ENCODE measurements around the gene ARMC8.

ARMC8 gene

GRCh38 chr3:138256022-138256421, 68.9 kb downstream of the ARMC8 start:
- ATAC-seq (no peak), DNase-seq (ENCODE audit: low spot score in 2 of 2) (no peak)
- peaks cover 6% of the 10 kb centered on the region for H3K4me1 Mint-ChIP-seq
- no peak overlapping the region for H3K4me3 Mint-ChIP-seq
- no peak overlapping the region for H3K27ac Mint-ChIP-seq
- no peaks in the 10 kb centered on the region for H3K9me3 Mint-ChIP-seq
- H3K36me3 Mint-ChIP-seq: peaks cover 6% of the 10 kb centered on the region

GRCh38 chr3:138257986-138258385, 70.9 kb downstream of the ARMC8 start:
- peaks cover 6% of the 10 kb centered on the region for H3K4me1 Mint-ChIP-seq
- H3K36me3 Mint-ChIP-seq: peaks cover 6% of the 10 kb centered on the region
- ATAC-seq: no peak
- H3K9me3 Mint-ChIP-seq: no peaks in the 10 kb centered on the region
- peak overlapping the region; percentile 48 for H3K27ac Mint-ChIP-seq
- no peak for DNase-seq (ENCODE audit: low spot score in 2 of 2)
- no peak overlapping the region for H3K4me3 Mint-ChIP-seq

DNA sequence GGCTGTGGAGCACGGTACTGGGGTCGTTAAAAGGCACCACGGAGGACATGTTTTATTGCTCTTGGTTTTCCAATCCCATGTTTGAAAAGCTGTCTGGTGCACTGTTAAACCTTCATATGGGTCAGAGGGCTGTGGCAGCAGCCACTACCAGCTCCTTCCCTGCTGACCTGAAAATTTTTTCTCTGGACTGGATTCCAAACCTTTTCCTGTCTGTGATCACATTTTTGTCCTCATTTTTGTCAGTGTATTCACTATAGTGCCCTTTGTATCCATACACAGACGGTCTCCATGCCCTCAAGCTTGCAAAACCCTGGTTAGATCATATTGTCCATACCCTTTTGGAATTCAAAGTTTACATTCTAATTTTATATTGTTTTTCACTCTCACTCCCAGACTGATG, 72.0 kb downstream of the ARMC8 start:
- DNase-seq (ENCODE audit: low spot score in 2 of 2) (no peak), ATAC-seq (no peak)
- Mint-ChIP-seq H3K4me1 (no peaks in the 10 kb centered on the region), H3K4me3 (no peak overlapping the region), H3K27ac (no peak overlapping the region), H3K9me3 (no peaks in the 10 kb centered on the region), H3K36me3 (peaks cover 6% of the 10 kb centered on the region)

DNA sequence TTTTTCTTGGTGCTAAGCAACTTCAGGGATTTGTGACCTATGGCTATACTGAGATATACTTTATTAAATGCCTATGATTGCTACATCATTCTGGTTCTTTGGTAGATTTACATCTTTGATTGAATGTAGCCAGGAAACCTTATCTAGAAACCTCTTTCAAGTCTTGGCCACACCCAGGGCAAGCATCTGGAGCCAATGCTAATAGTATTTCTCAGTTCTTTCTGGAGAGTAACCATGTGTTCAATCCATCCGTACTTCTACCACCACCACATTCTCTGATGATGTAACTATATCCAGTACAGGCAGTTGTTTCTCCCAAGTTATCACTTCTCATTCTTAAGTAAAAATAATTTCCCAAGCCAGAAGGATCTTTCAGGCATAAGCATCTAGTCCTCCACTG, 73.5 kb downstream of the ARMC8 start:
- DNase-seq (ENCODE audit: low spot score in 2 of 2) (no peak), ATAC-seq (no peak)
- peaks cover 16% of the 10 kb centered on the region for H3K36me3 Mint-ChIP-seq
- H3K4me3 Mint-ChIP-seq: no peak overlapping the region
- H3K27ac Mint-ChIP-seq: no peak overlapping the region
- H3K9me3 Mint-ChIP-seq: no peaks in the 10 kb centered on the region
- no peaks in the 10 kb centered on the region for H3K4me1 Mint-ChIP-seq

DNA sequence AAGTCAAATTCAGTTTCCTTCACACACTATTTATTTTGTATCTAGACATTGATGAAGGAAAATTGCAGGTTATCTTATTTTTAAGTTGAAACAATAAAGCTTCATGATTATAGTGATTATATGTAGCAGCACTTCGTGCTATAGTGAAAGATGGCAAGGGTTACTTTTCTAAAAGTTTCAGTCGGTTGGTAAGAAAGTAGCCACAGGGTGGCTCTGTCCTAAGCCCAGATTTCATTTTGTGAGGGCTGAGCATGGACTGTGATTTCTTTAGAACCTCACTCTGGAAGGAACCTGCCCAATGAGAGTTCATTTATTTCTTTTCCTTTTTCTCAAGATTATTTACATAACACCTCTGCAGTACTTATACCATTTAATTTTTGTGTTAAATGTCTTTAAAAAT, 76.0 kb downstream of the ARMC8 start:
- H3K4me1 Mint-ChIP-seq: no peaks in the 10 kb centered on the region
- no peaks in the 10 kb centered on the region for H3K9me3 Mint-ChIP-seq
- ATAC-seq (no peak), DNase-seq (ENCODE audit: low spot score in 2 of 2) (no peak)
- H3K4me3 Mint-ChIP-seq: no peak overlapping the region
- no peak overlapping the region for H3K27ac Mint-ChIP-seq
- H3K36me3 Mint-ChIP-seq: peaks cover 17% of the 10 kb centered on the region

DNA sequence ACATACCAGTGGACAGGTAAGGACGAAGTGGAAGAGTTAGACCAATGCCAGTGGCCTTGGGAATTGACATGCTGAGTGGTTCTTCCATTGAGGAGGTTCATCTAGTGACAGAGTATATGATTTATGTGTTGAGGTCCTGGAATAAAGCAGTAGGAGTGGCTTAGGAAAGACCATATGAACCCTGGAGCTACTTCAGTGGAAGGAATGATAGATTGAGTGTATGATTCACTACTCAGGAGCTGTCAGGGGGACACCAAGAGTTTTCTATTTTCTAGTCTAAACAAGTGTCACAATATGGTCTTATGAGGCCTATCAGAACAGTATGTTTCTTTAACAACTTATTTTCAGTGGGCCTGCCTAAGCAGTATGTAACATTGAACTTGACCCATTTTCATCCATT, 78.6 kb downstream of the ARMC8 start:
- Mint-ChIP-seq H3K36me3 (peaks cover 38% of the 10 kb centered on the region), H3K4me3 (no peak overlapping the region), H3K27ac (no peak overlapping the region)

GRCh38 chr3:138267083-138267482, 80.0 kb downstream of the ARMC8 start:
- peaks cover 50% of the 10 kb centered on the region for H3K36me3 Mint-ChIP-seq
- no peak overlapping the region for H3K27ac Mint-ChIP-seq
- no peak overlapping the region for H3K4me3 Mint-ChIP-seq
- H3K9me3 Mint-ChIP-seq: no peaks in the 10 kb centered on the region
- DNase-seq (ENCODE audit: low spot score in 2 of 2) (no peak), ATAC-seq (no peak)
- H3K4me1 Mint-ChIP-seq: peaks cover 6% of the 10 kb centered on the region

More for the DNA sequence above, 78.6 kb downstream of the ARMC8 start:
- H3K4me1 Mint-ChIP-seq: no peaks in the 10 kb centered on the region
- no peaks in the 10 kb centered on the region for H3K9me3 Mint-ChIP-seq
- ATAC-seq (no peak), DNase-seq (ENCODE audit: low spot score in 2 of 2) (no peak)

GRCh38 chr3:138270245-138270644, 83.1 kb downstream of the ARMC8 start:
- no peak overlapping the region for H3K27ac Mint-ChIP-seq
- DNase-seq (ENCODE audit: low spot score in 2 of 2) (no peak), ATAC-seq (no peak)
- H3K36me3 Mint-ChIP-seq: peaks cover 73% of the 10 kb centered on the region
- peaks cover 6% of the 10 kb centered on the region for H3K4me1 Mint-ChIP-seq
- H3K9me3 Mint-ChIP-seq: no peaks in the 10 kb centered on the region
- no peak overlapping the region for H3K4me3 Mint-ChIP-seq

DNA sequence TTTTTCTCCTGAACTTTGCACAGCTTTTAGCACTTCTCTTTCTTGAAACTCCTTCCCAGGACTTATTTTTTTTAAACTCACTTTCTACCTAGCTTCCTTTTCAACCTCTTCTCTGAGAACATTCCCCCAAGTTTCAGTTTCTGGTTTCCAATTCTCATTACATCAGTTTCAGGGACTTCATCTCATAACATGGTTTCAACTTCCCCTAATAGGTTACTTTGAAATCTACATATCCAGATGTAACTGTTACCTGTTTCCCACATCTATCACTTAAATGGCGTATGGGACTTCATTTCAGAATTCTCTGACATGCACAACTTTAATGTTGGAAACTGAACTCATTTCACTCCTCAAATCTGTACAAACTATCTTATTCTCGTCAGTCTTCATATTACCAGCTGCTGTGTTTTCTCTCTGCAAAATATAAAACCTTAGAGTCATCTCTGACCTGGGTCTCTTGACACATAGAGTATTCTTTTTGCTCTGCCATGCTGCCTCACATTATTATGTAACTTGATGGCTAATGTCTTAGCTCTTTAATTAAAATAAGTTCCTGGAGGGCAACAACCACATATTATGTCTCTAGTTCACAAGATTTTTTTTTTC, 84.2 kb downstream of the ARMC8 start:
- H3K4me1 Mint-ChIP-seq: peaks cover 6% of the 10 kb centered on the region
- peak overlapping the region; percentile 3 for H3K27ac Mint-ChIP-seq
- peaks cover 75% of the 10 kb centered on the region for H3K36me3 Mint-ChIP-seq
- H3K4me3 Mint-ChIP-seq: no peak overlapping the region
- ATAC-seq: no peak
- no peak for DNase-seq (ENCODE audit: low spot score in 2 of 2)
- H3K9me3 Mint-ChIP-seq: no peaks in the 10 kb centered on the region

GRCh38 chr3:138281561-138281960, 94.5 kb downstream of the ARMC8 start:
- ATAC-seq (no peak), DNase-seq (ENCODE audit: low spot score in 2 of 2) (no peak)
- no peaks in the 10 kb centered on the region for H3K9me3 Mint-ChIP-seq
- peaks cover 22% of the 10 kb centered on the region for H3K36me3 Mint-ChIP-seq
- no peak overlapping the region for H3K4me3 Mint-ChIP-seq
- H3K27ac Mint-ChIP-seq: no peak overlapping the region
- peaks cover 6% of the 10 kb centered on the region for H3K4me1 Mint-ChIP-seq

- no peaks in the 10 kb centered on the region for H3K9me3 Mint-ChIP-seq
- DNase-seq (ENCODE audit: low spot score in 2 of 2) (no peak), ATAC-seq (no peak)
- peak overlapping the region; percentile 13 for H3K27ac Mint-ChIP-seq
- H3K4me3 Mint-ChIP-seq: no peak overlapping the region
- peaks cover 16% of the 10 kb centered on the region for H3K36me3 Mint-ChIP-seq
- H3K4me1 Mint-ChIP-seq: peaks cover 6% of the 10 kb centered on the region
Measured at GRCh38 chr3:138282836-138283235, 95.7 kb downstream of the ARMC8 start.

DNA sequence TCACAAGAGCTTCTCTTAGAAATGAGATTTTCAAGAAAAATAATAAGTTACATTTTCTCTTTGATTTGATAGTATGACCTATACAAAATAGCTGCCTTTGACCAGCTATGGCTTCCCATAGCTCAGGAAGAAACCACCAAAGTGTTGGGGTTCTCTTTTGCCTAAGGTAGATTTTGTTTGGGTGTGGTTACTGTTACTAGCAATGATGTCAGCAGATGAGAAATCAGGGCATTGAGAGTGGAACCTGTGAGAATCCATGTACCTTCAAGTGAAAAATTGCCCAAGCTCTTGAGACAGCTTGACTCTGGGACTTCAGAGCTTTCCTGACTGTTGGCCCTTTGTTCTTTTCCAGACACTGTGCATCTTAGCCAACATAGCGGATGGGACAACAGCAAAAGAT, 97.0 kb downstream of the ARMC8 start:
- ATAC-seq (no peak), DNase-seq (ENCODE audit: low spot score in 2 of 2) (no peak)
- H3K4me1 Mint-ChIP-seq: peaks cover 8% of the 10 kb centered on the region
- no peaks in the 10 kb centered on the region for H3K9me3 Mint-ChIP-seq
- no peak overlapping the region for H3K4me3 Mint-ChIP-seq
- peaks cover 24% of the 10 kb centered on the region for H3K36me3 Mint-ChIP-seq
- H3K27ac Mint-ChIP-seq: peak overlapping the region; percentile 9

DNA sequence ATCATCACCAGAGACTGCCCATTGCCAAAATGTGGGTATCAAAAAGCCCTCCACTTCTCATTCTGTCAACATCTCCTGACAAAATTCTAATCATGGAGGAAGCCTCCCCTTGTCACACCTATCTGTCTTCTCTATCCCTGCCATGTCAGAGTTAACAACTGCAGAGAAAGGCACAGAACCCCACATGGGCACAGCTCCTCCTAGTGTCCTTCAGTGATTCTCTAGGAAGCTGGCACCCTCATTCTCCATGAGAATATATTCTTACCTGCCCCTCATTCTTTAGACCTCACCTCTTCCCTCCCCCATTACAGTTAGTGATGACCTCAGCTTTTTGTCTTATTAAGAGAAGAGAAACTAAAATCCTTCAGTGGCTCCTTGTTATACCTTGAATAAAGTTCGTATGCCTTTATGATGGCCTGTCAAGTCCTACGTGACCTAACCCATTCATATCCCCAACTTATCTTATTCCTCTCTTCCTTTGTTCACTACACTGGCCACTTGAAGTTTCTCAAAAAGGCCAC, 97.9 kb downstream of the ARMC8 start:
- ATAC-seq (no peak), DNase-seq (ENCODE audit: low spot score in 2 of 2) (no peak)
- H3K9me3 Mint-ChIP-seq: no peaks in the 10 kb centered on the region
- peaks cover 18% of the 10 kb centered on the region for H3K4me1 Mint-ChIP-seq
- peaks cover 27% of the 10 kb centered on the region for H3K36me3 Mint-ChIP-seq
- H3K27ac Mint-ChIP-seq: no peak overlapping the region
- H3K4me3 Mint-ChIP-seq: no peak overlapping the region

DNA sequence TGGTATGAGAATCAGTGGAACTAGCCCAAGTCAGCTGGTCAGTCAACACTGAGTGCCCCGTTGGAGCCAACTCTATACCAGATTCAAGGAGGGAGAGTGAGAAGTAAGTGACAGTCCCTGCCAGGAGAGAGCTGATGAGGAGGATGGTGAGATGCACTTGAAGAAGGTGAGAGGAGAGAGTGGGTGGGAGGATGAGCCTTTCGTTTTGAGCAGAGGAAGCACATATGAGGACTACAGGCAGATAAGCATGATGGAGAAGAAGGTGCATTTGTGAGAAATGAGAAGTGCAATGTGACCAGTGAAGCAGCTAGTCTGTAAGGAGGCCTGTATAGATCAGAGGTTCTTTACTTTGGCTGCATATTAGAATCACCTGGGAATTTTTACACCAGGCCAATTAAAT, 102.2 kb downstream of the ARMC8 start:
- Mint-ChIP-seq H3K9me3 (no peaks in the 10 kb centered on the region), H3K4me1 (peaks cover 15% of the 10 kb centered on the region), H3K4me3 (no peak overlapping the region), H3K36me3 (peaks cover 49% of the 10 kb centered on the region), H3K27ac (peak overlapping the region; percentile 73)
- ATAC-seq (peak; percentile 55), DNase-seq (ENCODE audit: low spot score in 2 of 2) (no peak)

DNA sequence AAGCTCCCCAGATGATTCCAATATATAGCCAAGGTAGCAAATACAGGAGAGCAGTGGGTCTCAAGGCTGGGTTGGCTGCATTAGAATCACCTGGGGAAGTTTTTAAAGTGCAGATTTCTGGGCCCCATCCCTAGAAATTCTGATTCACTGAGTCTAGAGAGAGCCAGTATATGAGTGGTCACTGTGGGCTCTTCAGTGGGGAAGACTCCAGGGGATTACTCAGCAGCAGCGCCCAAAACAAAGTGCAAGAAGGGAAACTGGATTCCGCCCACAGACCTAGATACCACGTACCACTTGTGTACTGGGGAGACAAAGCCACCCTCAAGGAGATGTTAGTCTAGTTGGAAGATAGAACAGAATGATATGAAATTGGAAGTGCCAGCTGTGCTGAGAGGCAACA, 102.6 kb downstream of the ARMC8 start:
- Mint-ChIP-seq H3K4me3 (no peak overlapping the region), H3K36me3 (peaks cover 49% of the 10 kb centered on the region), H3K9me3 (no peaks in the 10 kb centered on the region), H3K27ac (peak overlapping the region; percentile 73), H3K4me1 (peaks cover 15% of the 10 kb centered on the region)
- DNase-seq (ENCODE audit: low spot score in 2 of 2) (no peak), ATAC-seq (peak; percentile 88)

- Mint-ChIP-seq H3K9me3 (no peaks in the 10 kb centered on the region), H3K4me1 (peaks cover 48% of the 10 kb centered on the region), H3K36me3 (peaks cover 54% of the 10 kb centered on the region), H3K27ac (peak overlapping the region; percentile 89), H3K4me3 (peak overlapping the region; percentile 43)
- ATAC-seq: peak; percentile 91
- no peak for DNase-seq (ENCODE audit: low spot score in 2 of 2)
Measured at GRCh38 chr3:138296639-138297038, 109.5 kb downstream of the ARMC8 start.
